Epithelial cell of proximal tubule (primary cell): ENCODE data around the gene NRAP. TPM values are rescaled to one million over a fixed set of nuclear protein-coding genes. Genes with fewer than 3 reads are reported as not detected.

Experiments used
- total RNA-seq: library from RNA; depleted of rRNA; stranded (reverse); fragments of >200 nt; gene quantifications from 2 replicates; pipeline ENCODE4 v1.2.3, GENCODE V29; 2015

Gene NRAP
- total RNA-seq, 1 donor from 2014 or later = not detected

Other genes with a start within 250 kb of the NRAP start
- 0.63 TPM in 1 of 2 replicates, not detected in the other for gene HABP2, start 111.0 kb downstream of the NRAP start, total RNA-seq
- 16.5 and 29.0 TPM in 2 replicates for gene CASP7, start 15.9 kb upstream of the NRAP start, total RNA-seq
- not detected in 2 replicates for gene PLEKHS1, start 87.6 kb upstream of the NRAP start, total RNA-seq
- gene DCLRE1A, start 190.0 kb upstream of the NRAP start, total RNA-seq = 7.9 and 12.0 TPM in 2 replicates
- 12.9 and 30.1 TPM in 2 replicates for gene NHLRC2, start 190.6 kb upstream of the NRAP start, total RNA-seq